HG03103 (cell line): Measurements from ENCODE around the gene CCNY.

ENCODE experiments used
- ATAC-seq: cut with Tn5 transposase; IDR thresholded peaks from one replicate; pipeline ENCODE4 v1.9.1; 2021; ENCODE audit warnings: low read depth; ENCODE audit not compliant: unreplicated experiment

CCNY gene

GRCh38 chr10:35573796-35574195 is 237.5 kb downstream of the CCNY start:
- ATAC-seq, result no peak

- ATAC-seq, result no peak
Measured at GRCh38 chr10:35574924-35575352, 238.6 kb downstream of the CCNY start.

- no peak for ATAC-seq
Measured at GRCh38 chr10:35575640-35576039, 239.3 kb downstream of the CCNY start.

DNA sequence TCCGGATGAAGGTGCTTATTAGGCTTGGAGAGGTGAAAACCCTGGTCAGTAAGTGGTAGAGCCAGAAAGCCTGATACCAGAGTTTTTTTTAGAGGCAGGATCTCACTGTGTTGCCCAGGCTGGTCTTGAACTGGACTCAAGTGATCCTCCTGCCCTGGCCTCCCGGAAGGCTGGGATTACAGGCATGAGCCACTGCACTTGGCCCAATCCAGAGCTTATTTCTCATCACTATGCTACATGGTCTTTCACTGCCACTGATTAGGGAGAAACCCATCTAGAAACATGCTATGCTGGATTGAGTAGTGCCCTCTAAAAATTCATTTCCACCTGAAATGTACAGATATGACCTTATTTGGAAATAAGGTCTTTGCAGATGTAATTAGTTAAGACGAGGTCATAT is 240.4 kb downstream of the CCNY start:
- no peak for ATAC-seq

- ATAC-seq, result no peak
Measured at GRCh38 chr10:35577926-35578617, 241.8 kb downstream of the CCNY start.

DNA sequence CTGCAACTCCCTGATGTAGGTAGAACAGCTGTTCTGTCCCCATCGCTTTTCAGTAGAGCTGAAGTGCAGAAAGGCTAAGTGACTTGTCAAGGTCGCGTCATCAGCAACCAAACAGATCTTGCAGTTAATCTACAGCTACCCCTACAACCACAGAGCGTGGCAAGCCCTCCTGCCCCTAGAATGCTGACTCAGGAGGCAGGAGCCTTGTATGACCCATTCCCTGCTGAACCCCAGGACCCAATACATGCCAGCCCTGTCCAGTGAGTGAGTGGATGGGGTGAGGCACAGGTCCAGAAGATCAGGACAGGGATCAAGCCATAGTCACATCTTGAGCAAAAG is 242.3 kb downstream of the CCNY start:
- no peak for ATAC-seq

GRCh38 chr10:35579116-35579515 is 242.8 kb downstream of the CCNY start:
- no peak for ATAC-seq

DNA sequence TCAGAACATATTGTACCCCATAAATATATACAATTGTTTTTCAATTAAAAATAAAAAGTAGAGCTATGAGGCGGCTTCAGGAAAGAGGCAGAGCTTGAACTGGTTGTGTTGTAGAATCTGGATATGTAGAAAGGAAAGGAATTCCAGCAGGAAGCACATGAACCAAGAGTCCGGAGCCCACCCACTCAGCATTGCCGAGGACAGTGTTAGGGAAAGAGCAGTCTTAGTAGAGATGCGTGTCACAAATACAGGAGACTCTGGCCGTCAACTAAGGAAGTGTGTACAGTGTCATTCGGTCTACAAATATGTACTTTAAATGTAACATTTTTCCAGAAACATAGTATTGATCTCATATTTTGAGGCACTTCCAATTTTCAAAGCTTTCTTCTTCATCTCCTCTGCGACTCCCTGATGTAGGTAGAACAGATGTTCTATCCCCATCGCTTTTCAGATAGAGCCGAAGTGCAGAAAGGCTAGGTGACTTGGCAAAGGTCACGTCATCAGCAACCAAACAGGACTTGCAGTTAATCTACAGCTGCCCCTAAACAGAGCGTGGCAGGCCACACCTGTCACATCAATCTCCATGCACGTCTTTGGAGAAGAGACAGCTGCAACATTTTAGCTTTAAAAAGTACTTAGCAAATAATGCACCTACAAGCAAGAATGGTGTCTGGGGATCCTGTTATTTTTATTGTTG is 243.6 kb downstream of the CCNY start:
- no peak for ATAC-seq

DNA sequence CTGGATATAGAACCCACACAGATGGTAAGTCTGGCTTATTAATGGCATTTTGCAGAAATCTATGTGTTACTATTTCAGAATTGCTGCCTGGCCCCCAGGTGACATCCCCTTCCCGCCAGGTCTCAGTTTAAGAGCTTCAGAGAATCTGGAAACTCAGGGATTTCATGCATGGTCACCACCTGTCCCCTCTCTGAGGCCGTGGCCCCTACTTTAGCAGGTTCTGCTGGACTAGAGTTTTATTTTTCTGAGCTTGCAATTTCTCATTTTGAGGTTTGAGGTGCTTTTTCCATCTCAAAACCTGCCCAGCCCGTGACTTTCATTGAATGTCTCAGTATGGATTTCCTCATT is 244.1 kb downstream of the CCNY start:
- no peak for ATAC-seq

- no peak for ATAC-seq
Measured at GRCh38 chr10:35581655-35582054, 245.3 kb downstream of the CCNY start.

DNA sequence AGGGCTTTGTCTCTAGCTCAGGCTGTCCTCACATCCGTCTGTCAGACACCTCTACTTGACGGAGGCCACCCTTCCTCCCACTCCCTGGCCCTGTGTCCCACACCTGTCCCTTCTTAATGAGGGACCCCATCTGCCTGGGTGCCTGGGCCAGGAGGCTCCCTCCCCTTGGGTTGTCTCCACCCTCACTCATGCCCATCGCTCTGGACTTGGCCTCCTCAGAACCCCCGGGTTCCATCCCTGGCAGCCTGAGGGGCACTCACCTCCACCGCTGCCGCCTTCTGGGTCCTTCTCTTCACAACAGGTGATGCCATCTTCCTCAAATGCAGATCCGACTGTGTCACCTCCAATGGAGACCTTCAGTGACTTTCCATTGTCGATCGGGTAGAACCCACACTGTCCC is 248.6 kb downstream of the CCNY start:
- ATAC-seq, result no peak

DNA sequence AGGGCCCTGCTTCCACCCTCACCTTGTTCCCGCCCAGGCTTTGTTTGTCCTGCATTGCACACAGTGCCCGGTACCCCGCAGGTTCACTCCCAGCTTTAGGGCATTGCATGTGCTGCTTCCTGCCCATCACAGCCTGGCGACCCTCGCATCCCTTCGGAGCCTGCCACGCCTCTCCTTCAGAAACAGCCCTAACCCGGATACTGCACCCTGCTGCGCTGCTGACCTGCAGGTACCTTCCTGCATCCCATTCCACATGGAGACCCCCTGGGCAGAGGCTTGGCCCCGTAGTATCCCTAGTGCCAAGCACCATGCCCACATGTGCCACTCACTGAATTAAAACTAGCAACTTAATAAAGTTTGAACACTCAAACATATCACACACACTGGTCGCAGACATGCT is 249.0 kb downstream of the CCNY start:
- no peak for ATAC-seq

GRCh38 chr10:35585903-35586535 is 249.7 kb downstream of the CCNY start:
- no peak for ATAC-seq

GRCh38 chr10:35588836-35589235 is 252.5 kb downstream of the CCNY start:
- no peak for ATAC-seq

DNA sequence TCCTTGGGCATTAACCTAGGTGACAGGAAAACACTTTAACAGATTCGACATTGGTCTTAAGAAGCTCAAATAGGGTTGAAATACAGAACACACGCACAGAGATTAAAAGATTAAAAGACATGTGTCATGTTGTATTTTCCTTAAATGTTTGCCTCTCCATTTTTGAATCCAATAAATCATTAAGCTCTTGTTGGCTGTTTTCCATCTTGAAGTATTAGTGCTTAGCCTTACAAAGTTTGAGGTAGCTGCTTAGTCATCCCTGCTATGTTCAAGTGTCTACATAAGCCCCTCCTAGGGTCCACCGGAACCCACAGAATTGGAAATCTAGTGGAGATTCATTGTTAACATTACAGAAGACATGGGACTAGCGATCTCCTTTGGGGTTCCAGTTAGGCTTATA is 256.1 kb downstream of the CCNY start:
- ATAC-seq, result no peak

DNA sequence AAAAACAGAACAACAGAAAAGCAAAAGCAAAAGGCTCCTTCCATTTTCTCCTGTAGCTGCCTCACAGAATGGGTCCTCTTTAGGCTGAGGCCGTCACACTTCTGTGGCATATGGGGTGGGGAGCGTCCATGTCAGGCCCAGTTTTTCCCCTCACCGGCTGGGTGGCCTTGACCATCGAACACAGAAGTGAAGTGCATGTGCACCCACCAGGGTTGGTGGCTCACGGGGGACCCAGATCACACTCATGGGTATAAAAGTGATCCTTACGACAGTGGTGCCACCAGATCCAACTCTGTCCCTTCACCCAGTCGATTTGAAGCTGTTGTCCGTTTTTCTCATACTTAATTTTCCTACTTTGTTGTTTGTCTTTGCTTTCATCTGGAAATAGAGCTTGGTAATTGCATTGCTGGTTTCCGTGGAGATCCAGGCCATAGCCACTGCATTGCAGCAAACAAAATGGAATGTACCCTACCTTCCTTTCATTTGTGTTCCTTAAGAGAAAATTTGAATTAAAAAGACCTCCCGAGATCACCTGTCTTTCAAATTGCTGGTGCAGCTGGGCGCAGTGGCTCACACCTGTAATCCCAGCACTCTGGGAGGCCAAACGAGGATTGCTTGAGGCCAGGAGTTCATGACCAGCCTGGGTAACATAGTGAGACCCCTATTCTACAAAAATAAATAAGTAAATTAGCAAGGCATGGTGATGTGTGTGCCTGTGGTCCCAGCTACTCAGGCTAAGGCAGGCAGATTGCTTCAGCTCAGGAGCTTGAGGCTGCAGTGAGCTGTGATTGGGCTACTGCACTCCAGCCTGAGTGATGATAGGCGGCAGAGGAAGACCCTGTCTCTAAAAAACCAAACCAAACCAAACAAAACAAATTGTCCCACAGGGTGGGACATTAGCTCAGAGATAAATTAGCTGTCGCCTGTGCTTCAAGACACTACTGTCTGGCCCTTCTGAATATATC is 258.1 kb downstream of the CCNY start:
- no peak for ATAC-seq

DNA sequence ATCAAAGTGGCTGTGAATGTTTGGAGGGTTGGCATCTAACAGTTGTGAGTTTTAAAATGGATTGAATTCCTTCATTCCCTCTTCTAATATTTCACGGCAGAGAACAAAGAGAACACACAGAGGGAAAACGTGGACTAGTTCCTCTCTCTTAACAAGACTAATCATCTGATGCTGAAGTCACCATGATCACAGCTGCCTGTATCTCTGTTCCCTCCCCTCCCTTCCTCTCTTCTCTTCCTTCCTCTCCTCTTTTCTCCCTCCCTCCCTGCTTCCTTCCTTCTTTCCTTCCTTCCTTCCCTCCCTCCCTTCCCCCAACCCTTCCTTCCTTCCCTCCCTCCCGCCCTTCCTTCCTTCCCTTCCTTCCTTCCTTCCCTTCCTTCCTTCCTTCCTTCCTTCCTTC is 258.8 kb downstream of the CCNY start:
- no peak for ATAC-seq

- no peak for ATAC-seq
Measured at GRCh38 chr10:35598379-35598778, 262.1 kb downstream of the CCNY start.

GRCh38 chr10:35600193-35600592 is 263.9 kb downstream of the CCNY start:
- ATAC-seq, result no peak

DNA sequence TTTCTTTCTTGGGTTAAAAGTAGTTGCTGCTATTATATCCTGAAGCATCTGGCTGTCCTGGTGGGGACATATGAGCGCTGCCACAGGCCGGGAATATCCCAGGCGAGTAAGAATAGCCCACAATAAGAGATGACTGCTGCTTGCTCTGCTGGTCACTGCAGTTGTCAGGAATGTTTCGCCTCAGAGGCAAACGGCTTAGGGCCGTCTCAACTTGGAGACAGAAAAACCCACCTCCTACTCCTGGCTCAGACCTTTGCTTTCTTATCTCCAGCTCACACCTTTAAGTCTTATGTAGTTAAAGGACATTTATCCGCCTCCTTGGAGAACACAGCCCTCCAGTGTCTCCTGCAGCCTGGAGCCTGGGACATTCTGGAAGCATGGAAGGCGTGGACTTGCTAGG is 268.9 kb downstream of the CCNY start, which contains the start of gene GJD4:
TSS of gene GJD4 (plus strand) at position 151 of the 400 bp plus-strand sequence. CDS start at position 378, 227 bp downstream.
- no peak for ATAC-seq

GRCh38 chr10:35606430-35606829 is 270.1 kb downstream of the CCNY start:
- ATAC-seq, result no peak
